Activated CD4-positive, alpha-beta T cell treated with anti-CD3 and anti-CD28 coated beads, Interleukin-10, Interleukin-2, amounts not matched to agents 100 ng/mL and 50 ng/mL, durations not matched to agents 16 hours and 8 hours (primary cell): ENCODE data around the gene SEC16A.

Source experiments
- DNase-seq: peaks from one replicate; pipeline ENCODE4 v3.0.0-alpha.2; 2020

SEC16A gene

DNA sequence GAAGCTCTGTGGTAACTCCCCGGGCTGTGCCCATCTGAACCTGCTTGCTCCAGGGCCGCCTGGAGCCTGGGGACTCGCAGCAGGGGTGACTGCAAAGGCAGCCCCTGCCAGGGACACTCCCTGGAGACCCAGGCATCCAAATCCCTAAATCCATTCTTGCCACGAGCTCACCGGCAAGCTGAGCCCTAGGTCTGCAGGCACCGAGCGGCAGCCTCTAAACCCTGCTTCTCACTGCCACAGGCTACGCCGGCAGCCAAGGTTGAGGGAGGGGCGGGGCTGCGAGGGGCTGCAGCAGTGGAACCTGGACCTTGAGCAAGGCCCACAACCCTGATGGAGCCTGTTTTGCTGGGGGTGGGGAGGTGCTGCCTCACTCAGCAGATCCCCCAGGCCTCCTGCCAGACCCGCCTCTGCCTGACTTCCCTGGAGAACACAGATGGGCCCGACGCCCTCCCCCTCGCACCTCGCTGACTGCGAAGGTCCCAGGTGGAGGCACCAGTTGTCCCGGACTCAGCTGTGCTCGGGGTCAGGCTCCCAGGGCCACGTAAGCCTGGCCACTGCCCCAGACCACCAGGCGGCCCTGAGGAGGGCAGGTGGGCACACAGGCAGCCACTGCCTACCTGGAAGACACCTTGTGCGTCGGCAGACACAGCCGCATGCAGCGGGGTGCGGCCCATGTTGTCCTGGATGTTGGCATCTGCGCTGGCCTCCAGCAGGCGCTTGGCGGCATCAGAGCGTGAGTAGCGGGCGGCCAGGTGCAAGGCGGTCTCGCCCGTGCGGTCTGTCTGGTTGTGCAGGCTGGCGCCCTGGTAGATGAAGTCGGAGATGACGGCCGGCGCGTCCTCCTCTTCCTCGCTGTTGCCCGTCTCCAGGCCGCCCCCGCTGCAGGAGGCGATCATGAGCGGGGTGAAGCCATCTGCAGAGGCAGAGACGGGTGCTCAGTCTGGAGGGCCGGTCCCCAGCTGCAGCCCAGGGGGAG lies 17.4 kb upstream of the SEC16A start:
- DNase-seq: no peak

DNA sequence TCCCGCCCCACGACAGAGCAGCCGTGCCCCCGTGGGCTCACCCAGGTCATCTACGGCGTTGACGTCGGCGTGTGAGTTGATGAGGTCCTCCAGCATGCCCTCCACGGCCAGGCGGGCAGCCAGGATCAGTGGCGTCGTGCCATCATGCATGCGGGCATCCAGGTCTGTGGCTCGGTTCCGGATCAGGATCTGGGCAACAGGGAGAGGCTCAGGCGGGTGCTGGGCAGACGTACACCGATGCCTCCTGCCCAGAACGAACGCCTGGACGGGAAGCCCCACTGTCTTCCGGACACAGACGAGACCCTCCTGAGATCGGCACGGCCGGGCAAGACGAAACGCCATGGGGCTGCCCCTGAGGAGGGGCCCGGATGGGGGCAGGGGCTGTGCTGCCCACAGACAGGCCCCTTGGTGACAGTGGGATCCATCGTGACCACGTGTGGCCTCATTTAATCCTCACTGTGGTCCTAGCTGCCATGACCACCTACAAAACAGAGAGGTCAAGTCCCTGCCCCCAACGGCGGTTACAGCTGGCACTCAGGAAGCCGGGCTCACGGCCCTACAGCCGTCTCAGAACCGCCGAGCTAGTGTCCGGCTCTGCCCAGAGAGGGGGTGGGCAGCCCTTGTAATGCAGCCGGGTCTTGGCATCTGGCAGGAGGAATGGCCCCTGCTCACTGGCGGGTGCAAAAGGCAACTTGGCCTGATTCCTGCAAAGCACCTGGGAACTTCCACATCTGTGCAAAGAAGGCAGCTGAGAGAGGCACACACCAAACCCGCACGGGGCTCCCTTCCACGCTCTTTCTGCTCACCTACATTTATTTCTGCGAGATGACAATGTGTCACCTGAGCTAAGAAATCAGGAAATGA lies 16.5 kb upstream of the SEC16A start:
- no peak for DNase-seq

DNA sequence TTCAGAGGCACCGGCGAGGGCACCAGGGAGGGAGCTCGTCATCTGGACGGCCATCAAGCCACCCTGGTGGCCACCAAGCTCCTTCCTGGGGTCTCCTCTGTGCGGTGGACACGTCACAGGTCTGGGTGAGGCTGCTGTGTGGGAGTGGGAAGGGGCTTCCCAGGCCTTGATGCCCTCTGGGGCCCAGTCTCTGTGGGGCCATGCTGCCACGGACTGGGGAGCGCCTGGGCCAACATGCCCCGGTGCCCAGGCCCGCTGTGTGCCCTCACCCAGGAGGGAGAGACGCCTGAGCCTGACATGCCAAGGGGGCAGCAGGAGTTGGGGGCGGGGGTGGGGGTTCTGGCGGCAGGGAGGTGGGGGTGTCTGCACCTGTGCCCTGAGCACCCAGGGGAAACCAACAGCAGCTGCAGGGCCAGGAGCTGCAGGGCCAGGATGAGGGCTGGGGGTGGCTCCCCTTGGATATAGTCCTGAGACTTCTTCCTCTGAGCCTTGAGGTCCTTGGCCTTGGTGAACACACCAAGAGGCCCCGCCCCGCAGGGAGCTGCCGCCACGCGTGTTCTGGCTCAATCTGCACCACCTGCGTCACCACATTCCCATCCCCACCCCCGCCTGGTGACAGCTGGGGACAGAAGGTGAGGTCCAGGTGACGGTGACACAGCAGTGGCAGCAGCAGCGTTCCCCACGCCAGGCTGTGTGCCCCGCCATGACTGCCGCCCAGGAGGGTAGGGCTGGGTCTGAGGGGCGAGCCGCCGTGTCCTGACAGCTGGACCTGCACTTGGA lies 15.3 kb upstream of the SEC16A start:
- DNase-seq: no peak

DNA sequence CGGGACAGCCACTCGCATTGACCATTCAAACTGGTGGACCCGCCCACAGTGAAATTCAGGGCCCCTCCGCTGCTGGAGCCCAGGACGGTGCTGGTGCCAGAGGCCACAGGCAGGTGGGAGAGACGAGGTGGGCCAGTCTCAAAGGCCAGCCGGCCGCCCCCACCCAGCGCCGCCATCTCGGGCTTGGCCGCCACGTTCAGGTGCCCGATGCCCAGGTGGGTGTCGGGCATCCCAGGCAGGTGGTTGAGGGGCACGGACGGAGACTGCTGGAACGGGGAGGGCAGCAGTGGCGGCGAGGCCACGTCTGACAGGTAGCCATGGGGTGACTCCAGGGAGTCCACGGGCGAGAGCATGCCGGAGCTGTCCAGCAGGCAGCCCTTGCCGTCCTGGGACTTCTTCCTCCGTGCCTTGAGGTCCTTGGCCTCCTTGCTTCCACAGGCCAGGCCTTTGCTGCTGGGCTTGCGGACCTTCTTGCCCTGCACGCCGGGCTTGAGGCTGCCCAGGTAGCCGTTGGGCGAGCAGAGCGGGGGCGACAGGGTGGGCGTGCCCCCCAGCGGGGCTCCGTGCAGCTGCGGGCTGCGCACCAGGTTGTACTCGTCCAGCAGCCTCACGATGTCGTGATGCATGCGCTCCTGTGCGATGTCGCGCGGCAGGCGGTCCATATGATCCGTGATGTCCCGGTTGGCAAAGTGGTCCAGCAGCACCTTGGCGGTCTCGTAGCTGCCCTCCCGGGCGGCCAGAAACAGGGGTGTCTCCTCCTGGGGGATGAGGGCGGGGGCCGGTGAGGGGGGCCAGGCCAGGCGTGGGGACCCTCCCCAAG lies 14.2 kb upstream of the SEC16A start:
- DNase-seq: no peak

DNA sequence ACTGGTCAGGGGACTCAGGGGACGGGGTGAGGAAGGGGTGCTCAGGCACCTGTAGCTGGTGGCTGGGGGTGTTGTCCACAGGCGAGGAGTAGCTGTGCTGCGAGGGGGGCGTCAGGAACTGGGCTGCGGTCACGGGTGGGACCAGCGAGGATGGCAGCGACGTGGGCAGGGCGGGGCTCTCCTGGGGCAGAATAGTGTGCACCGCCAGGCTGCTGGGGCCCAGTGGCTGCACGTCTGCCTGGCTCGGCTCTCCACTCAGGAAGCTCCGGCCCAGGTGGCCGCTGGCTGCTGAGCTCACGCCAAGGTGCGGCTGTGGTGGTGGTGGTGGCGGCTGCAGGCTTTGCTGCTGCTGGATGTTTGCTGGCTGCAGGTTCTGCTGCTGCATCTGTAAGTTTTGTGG lies 13.3 kb upstream of the SEC16A start:
- DNase-seq: no peak

DNA sequence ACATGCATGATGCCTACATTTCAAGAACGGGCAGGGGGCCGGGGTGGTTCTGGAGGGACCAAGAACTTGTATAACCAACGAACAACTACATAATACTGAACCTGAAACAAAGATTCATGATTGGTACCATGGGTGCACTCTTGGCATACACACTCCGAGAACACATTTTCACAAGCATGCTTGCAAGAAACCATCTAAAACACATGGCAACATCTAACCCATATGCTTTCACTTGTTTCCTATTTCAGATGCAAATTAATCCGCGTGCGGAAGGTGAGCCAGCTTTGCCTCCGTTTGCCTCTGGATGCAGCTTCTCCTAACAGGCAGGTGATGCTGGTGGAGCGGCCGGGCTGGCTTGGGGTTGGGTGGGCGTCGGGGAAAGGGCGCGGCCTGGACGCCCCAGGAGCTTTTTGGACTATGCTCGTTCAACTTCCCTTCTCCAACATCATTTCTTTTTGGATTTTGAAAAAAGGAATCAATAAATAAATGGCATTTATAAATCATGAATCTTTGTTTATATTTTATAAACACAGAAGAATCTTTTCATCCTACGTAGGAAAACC lies 12.5 kb upstream of the SEC16A start:
- DNase-seq: no peak

DNA sequence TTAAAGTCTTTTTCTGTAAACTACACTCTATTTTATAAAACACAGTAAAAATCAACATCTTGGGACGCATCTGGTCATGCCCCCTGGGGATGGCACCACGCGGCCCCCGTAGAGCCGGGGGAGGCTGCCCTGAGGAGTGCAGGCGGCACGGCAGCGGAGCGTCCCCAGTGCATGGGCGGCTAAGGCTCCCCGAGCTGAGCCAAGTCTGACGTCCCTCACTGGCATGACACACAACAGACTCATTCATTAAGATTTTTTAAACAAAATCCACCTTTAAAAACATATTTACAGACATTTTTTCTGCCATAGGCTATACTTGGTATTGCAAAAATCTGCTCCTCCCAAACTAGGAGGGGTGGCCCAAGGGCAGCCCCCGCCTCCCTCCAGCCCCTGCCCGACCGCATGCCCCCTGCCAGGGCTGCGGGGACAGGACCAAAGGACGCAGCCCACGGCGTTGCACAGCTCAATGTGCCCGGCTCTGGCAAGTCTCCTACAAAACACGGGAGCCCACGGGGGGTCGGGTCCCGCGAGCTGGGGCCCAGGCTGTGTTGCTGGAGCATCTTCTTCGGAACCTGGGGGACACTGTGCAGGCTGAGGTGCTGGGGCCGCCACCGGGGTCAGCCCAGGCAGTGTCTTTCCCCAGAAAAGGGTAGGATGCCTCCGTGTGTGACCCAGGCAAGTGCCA lies 11.8 kb upstream of the SEC16A start:
- no peak for DNase-seq

DNA sequence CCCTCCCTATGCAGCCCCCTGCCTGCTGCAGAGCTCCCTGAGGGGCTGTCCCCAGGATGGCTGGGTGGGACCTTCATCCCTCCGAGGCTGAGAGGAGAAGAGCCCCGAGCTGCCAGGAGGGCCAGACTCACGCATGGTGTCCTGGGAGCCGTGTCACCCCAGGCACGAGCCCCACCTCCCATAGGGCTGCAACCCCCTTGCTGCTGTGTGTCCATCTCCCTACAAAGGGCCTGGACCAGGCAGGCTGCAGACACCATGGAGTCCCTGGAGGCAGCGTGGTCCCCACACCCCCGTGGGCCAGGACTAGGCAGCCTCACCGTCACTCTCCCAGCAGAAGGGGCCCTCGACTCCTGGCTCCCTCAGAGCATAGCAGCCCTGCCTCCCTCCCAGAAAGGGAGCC lies 11.2 kb upstream of the SEC16A start:
- DNase-seq: no peak

DNA sequence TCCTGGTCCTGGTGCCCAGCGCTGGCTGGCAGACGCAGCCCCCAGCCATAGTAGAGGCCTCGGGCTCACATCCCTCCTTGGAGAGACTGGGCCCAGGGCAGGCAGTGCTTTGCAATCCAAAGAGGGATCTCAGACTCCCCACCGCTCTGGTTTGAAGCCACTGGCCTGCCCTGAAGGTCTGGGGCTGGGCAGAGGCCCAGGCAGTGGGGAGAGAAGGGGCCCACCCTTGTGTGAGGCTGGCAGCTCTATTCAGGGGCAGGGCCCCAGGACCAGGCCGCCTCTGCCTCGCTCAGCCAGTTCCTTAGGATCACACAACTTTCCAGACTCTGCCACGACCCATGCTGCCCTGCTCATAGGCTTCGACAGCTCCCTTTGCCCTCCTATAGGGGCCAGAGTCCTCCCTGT lies 10.7 kb upstream of the SEC16A start:
- no peak for DNase-seq

DNA sequence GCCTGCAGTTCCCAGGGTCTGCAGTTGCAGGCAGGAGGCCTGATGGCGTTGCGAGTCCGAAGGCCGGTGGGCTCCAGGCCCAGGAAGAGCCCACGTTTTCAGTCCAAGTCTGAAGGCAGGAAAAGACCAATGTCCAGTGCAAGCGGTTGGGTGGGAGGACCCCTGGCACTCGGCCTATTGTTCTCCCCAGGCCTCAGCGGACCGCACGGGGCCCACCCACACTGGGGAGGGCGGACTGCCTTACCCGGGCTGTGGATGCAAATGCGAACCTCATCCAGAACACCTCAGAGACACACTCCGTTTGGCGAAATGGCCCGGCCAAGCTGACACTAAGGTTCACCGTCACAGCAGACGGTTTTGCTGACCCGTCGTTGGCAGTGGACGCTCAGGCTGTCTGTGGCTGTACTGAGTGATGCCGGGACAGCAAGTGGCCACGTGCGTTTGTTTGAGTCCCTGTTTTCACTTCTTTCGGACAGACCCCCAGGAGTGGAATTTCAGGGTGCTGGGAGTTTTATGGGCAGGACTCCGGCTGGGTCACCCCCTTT lies 10.2 kb upstream of the SEC16A start:
- no peak for DNase-seq

DNA sequence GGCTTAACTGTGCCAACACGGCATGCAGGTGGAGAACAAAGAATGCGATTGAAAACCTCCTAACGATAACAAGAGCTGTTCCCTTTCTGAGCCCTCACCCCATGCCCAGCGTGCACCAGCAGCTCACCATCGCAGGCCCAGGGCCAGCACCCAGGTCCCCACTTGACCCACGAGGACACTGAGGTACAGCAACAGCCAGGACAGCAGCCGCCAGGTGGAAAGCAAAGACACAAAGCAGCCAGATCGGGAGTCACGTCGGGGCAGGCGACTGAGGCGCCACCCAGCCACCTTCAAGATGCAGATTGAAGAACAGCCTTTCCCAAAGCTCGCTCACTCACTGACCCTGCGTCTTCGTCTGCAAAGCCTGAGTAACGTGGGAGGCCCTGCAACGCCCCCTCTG lies 6.9 kb upstream of the SEC16A start:
- no peak for DNase-seq

DNA sequence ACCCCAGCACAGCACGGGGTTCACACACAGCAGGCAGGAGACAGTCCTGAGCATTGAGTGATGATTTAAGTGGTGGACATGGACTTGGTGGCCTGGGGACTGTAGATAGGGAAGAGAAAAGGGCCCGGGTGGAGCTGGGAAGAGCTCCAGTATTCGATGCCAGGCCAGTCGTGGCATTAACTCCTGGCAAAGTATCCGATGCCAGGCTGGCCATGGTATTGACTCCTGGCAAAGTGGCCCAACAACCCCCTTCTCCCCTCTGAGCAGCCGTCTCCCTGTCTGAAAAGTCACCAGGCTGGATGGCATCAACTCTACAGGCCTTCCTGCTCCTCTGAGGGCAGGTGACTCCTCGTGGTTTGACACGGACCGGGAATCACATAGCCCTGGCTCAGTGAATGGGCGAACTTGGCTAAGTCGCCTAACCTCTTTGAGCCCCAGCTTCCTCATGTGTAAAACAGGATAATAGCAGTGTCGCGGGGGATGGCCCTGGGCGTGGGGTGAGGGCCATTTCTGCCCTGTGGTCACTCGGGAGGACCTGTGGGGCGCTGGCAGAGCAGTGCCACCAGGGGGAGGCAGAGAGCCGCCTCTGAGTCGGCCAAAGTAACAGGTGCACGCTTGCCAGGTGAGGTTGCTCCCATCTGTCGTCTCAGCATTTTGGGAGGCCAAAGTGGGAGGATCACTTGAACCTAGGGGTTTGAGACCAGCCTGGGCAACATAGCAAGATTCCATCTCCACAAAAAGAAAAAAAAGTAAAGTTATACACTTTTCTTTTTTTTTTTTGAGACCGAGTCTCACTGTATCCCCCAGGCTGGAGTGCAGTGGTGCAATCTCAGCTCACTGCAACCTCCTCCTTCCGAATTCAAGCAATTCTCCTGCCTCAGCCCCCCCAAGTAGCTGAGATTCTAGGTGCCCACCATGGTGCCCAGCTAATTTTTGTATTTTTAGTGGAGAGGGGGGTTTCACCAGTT lies 5.7 kb upstream of the SEC16A start:
- peak; percentile 71 for DNase-seq

DNA sequence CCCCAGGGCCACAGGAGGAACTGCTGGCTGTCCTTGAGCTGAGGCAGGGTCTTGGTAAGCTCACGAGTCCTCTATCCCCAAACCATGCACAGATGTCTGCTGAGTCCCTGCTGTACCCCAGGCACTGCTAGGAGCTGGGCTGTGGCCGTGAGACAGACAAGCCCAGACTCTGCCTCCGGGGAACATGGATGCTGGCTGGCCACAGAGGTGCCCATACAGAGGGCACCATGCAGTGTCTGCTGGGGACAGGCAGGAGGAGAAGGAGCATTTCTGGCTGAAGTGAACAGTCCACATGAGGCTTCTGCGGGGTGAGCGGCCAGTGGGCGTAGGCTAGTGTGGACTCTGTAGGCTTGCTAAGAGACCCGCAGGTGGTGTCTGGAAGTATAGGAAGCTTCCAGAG lies 4.8 kb upstream of the SEC16A start:
- DNase-seq: no peak

DNA sequence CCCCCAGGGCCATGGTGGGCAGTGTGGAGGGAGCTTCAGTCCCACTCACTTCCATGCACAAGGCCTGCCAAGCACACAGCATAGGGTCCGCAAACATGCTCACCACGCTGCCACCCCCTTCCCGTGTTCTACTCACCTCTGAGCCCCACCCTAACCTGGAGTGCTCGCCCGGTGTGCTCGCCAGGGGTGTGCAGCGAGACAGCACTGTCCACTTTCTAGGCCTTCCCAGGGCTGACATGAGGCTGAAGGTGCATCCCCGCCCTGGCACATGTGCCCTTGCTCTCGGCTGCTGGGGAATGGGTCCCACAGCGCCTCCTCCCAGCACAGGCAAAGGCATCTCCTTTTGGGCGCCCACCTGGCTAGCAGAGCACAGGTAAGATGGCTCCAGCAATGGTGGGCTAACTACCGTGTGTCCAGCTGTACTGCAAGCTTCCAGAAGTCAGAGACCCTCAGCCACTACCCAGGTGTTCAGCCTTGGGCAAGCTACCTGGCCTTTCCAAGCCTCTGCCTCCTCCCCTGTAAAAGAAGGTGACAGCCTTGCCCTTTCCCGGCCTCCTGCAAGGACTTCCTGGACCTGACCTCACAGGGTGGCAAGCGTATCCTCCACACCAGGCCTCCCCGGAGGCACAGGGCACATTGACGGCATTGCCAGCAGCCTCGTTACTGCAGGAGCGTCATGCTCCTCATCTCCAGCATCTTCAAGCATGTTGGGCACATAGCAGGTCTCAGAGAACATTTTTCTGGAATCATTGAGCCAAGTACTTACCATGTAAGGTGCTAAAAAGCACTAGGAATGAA lies 4.2 kb upstream of the SEC16A start:
- DNase-seq: no peak

DNA sequence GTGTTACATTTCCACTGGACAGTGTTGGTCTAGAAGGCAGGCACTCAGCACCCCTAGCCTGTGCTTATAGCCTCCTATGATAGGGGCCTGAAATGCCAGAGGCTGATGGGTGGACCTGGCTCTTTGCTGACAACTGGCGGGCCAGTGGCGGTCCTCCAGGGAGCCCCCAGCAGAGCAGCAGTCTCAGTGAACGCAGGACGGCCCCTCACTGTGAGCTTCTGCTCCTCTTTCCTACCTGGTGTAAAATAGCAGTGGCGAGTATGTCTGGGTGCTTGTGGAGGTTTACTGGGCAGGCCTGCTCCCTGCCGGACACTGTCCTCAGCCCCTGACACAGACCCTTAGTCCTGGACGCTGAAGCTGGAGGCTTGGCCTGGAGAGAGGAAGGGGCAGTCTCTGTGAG lies 3.3 kb upstream of the SEC16A start:
- no peak for DNase-seq

DNA sequence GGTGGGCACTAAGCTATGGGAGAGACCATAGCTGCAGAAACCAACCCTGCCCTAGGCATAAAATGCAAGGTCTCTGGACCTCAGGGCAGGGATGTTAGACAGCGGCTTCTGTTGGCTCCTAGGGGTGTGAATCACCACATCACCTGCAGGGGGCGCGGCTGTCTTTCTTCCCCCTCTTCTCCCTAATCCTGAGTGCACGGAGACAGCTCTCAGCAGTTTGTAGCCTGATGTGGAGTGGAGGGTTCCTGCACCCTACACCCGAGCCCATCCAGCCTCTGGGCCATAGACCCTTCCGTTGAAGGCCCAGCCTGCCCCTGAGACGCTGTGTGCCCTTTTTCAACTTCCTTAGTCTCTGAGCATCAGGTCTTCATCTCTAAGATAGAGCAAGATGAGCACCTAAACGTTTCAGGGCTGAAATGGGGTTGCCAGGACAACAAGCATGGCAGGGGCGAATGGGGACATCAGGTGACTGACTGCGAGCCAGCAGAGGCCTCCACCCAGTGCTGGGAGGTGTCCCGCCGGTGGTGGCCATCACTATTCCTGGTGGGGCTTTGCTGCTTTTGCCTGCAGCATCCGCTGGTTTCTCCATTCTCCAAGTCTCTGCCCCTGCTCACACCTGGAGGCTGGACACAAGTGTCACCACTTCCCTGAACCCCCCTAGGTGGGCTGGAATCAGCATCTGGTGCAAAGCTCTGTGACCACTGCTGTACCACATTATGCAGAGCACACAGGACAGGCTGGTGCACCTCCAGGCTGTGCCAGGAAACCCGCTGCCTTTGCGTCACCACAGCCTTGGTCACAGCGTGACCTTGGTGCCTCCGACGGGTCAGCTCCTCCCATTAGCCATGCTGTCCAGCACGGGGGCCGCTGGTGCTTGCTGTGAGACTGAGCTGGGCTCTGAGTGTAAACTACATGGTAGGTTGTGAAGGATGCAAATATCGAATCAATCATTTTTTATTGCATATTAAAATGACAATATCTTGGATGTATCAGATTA lies 2.5 kb upstream of the SEC16A start:
- DNase-seq: peak; percentile 84
